ENCODE measurements around the gene ENAH.
A peak's percentile ranks its signal among the peaks of the same experiment; 100 is the strongest.

Gene ENAH

GRCh38 chr1:225674381-225674780, 21.5 kb upstream of the ENAH start:
- Histone ChIP-seq H3K4me1 (ENCODE audit: control insufficient read depth, insufficient read depth, low read length, poor library complexity, severe bottlenecking) (no peaks in the 10 kb centered on the region), H3K36me3 (ENCODE audit: control insufficient read depth, insufficient read depth, low read length) (no peaks in the 10 kb centered on the region), H3K4me3 (ENCODE audit: extremely low read depth, insufficient read depth, low read length, poor library complexity, severe bottlenecking) (no peak overlapping the region), H3K27ac (ENCODE audit: low read depth, low read length, severe bottlenecking) (no peak overlapping the region), H3K9me3 (ENCODE audit: control insufficient read depth, low read length) (no peaks in the 10 kb centered on the region)
- WGBS, 2 experiments (ENCODE audit: insufficient coverage in 2 of 2), result 100% methylated on average over 1 of the region's 2 CpGs; no CpG with 5 or more reads in 1 of the 2 experiments

GRCh38 chr1:225670806-225671733, 18.1 kb upstream of the ENAH start:
- Histone ChIP-seq H3K4me1 (ENCODE audit: control insufficient read depth, insufficient read depth, low read length, poor library complexity, severe bottlenecking) (no peaks in the 10 kb centered on the region), H3K4me3 (ENCODE audit: extremely low read depth, insufficient read depth, low read length, poor library complexity, severe bottlenecking) (no peak overlapping the region), H3K9me3 (ENCODE audit: control insufficient read depth, low read length) (no peaks in the 10 kb centered on the region), H3K36me3 (ENCODE audit: control insufficient read depth, insufficient read depth, low read length) (no peaks in the 10 kb centered on the region), H3K27ac (ENCODE audit: low read depth, low read length, severe bottlenecking) (no peak overlapping the region)
- WGBS, 2 experiments (ENCODE audit: insufficient coverage in 2 of 2), result 87 to 88% methylated on average over 3 of the region's 4 CpGs

- no peaks in the 10 kb centered on the region for H3K36me3 ChIP-seq (ENCODE audit: control insufficient read depth, insufficient read depth, low read length)
- no peaks in the 10 kb centered on the region for H3K4me1 ChIP-seq (ENCODE audit: control insufficient read depth, insufficient read depth, low read length, poor library complexity, severe bottlenecking)
- 92 to 100% methylated on average over 3 to 4 of the region's 7 CpGs for WGBS, 2 experiments (ENCODE audit: insufficient coverage in 2 of 2)
- H3K27ac ChIP-seq (ENCODE audit: low read depth, low read length, severe bottlenecking), result no peak overlapping the region
- H3K9me3 ChIP-seq (ENCODE audit: control insufficient read depth, low read length), result no peaks in the 10 kb centered on the region
- H3K4me3 ChIP-seq (ENCODE audit: extremely low read depth, insufficient read depth, low read length, poor library complexity, severe bottlenecking), result no peak overlapping the region
Measured at GRCh38 chr1:225670356-225670755, 17.4 kb upstream of the ENAH start.

GRCh38 chr1:225668222-225668621, 15.3 kb upstream of the ENAH start:
- H3K9me3 ChIP-seq (ENCODE audit: control insufficient read depth, low read length), result no peaks in the 10 kb centered on the region
- no CpG with 5 or more reads among the region's 1 CpG for WGBS, 2 experiments (ENCODE audit: insufficient coverage in 2 of 2)
- H3K36me3 ChIP-seq (ENCODE audit: control insufficient read depth, insufficient read depth, low read length), result no peaks in the 10 kb centered on the region
- H3K4me1 ChIP-seq (ENCODE audit: control insufficient read depth, insufficient read depth, low read length, poor library complexity, severe bottlenecking), result no peaks in the 10 kb centered on the region
- no peak overlapping the region for H3K27ac ChIP-seq (ENCODE audit: low read depth, low read length, severe bottlenecking)
- no peak overlapping the region for H3K4me3 ChIP-seq (ENCODE audit: extremely low read depth, insufficient read depth, low read length, poor library complexity, severe bottlenecking)

GRCh38 chr1:225667362-225667761, 14.4 kb upstream of the ENAH start:
- Histone ChIP-seq H3K36me3 (ENCODE audit: control insufficient read depth, insufficient read depth, low read length) (no peaks in the 10 kb centered on the region), H3K27ac (ENCODE audit: low read depth, low read length, severe bottlenecking) (no peak overlapping the region), H3K4me1 (ENCODE audit: control insufficient read depth, insufficient read depth, low read length, poor library complexity, severe bottlenecking) (no peaks in the 10 kb centered on the region), H3K9me3 (ENCODE audit: control insufficient read depth, low read length) (no peaks in the 10 kb centered on the region), H3K4me3 (ENCODE audit: extremely low read depth, insufficient read depth, low read length, poor library complexity, severe bottlenecking) (no peak overlapping the region)
- 92 to 100% methylated on average over 1 to 2 of the region's 4 CpGs for WGBS, 2 experiments (ENCODE audit: insufficient coverage in 2 of 2)

- Histone ChIP-seq H3K27ac (ENCODE audit: low read depth, low read length, severe bottlenecking) (no peak overlapping the region), H3K4me3 (ENCODE audit: extremely low read depth, insufficient read depth, low read length, poor library complexity, severe bottlenecking) (no peak overlapping the region), H3K4me1 (ENCODE audit: control insufficient read depth, insufficient read depth, low read length, poor library complexity, severe bottlenecking) (no peaks in the 10 kb centered on the region), H3K36me3 (ENCODE audit: control insufficient read depth, insufficient read depth, low read length) (no peaks in the 10 kb centered on the region), H3K9me3 (ENCODE audit: control insufficient read depth, low read length) (no peaks in the 10 kb centered on the region)
- 89 to 100% methylated on average over 3 to 4 of the region's 4 CpGs for WGBS, 2 experiments (ENCODE audit: insufficient coverage in 2 of 2)
Measured at GRCh38 chr1:225666495-225666894, 13.6 kb upstream of the ENAH start.

- no peaks in the 10 kb centered on the region for H3K9me3 ChIP-seq (ENCODE audit: control insufficient read depth, low read length)
- H3K4me3 ChIP-seq (ENCODE audit: extremely low read depth, insufficient read depth, low read length, poor library complexity, severe bottlenecking), result no peak overlapping the region
- WGBS, 2 experiments (ENCODE audit: insufficient coverage in 2 of 2), result 80 to 88% methylated on average over 1 of the region's 2 CpGs
- no peak overlapping the region for H3K27ac ChIP-seq (ENCODE audit: low read depth, low read length, severe bottlenecking)
- H3K36me3 ChIP-seq (ENCODE audit: control insufficient read depth, insufficient read depth, low read length), result no peaks in the 10 kb centered on the region
- H3K4me1 ChIP-seq (ENCODE audit: control insufficient read depth, insufficient read depth, low read length, poor library complexity, severe bottlenecking), result no peaks in the 10 kb centered on the region
Measured at GRCh38 chr1:225664762-225665161, 11.8 kb upstream of the ENAH start.

GRCh38 chr1:225662155-225662554, 9.2 kb upstream of the ENAH start:
- Histone ChIP-seq H3K9me3 (ENCODE audit: control insufficient read depth, low read length) (no peaks in the 10 kb centered on the region), H3K36me3 (ENCODE audit: control insufficient read depth, insufficient read depth, low read length) (no peaks in the 10 kb centered on the region), H3K4me3 (ENCODE audit: extremely low read depth, insufficient read depth, low read length, poor library complexity, severe bottlenecking) (no peak overlapping the region), H3K27ac (ENCODE audit: low read depth, low read length, severe bottlenecking) (no peak overlapping the region), H3K4me1 (ENCODE audit: control insufficient read depth, insufficient read depth, low read length, poor library complexity, severe bottlenecking) (peaks cover 7% of the 10 kb centered on the region)
- 94% methylated on average over 2 of the region's 2 CpGs; no CpG with 5 or more reads in 1 of the 2 experiments for whole genome bisulfite sequencing, 2 experiments (ENCODE audit: insufficient coverage in 2 of 2)

GRCh38 chr1:225660544-225660946, 7.6 kb upstream of the ENAH start:
- no peak overlapping the region for H3K4me3 ChIP-seq (ENCODE audit: extremely low read depth, insufficient read depth, low read length, poor library complexity, severe bottlenecking)
- no peaks in the 10 kb centered on the region for H3K9me3 ChIP-seq (ENCODE audit: control insufficient read depth, low read length)
- H3K4me1 ChIP-seq (ENCODE audit: control insufficient read depth, insufficient read depth, low read length, poor library complexity, severe bottlenecking), result peaks cover 22% of the 10 kb centered on the region
- H3K36me3 ChIP-seq (ENCODE audit: control insufficient read depth, insufficient read depth, low read length), result no peaks in the 10 kb centered on the region
- no CpG with 5 or more reads among the region's 1 CpG for WGBS, 2 experiments (ENCODE audit: insufficient coverage in 2 of 2)
- H3K27ac ChIP-seq (ENCODE audit: low read depth, low read length, severe bottlenecking), result no peak overlapping the region

GRCh38 chr1:225658041-225658440, 5.1 kb upstream of the ENAH start:
- no CpG with 5 or more reads among the region's 2 CpGs for WGBS, 2 experiments (ENCODE audit: insufficient coverage in 2 of 2)
- Histone ChIP-seq H3K27ac (ENCODE audit: low read depth, low read length, severe bottlenecking) (peak overlapping the region; percentile 20), H3K4me1 (ENCODE audit: control insufficient read depth, insufficient read depth, low read length, poor library complexity, severe bottlenecking) (peaks cover 32% of the 10 kb centered on the region), H3K36me3 (ENCODE audit: control insufficient read depth, insufficient read depth, low read length) (no peaks in the 10 kb centered on the region), H3K9me3 (ENCODE audit: control insufficient read depth, low read length) (no peaks in the 10 kb centered on the region), H3K4me3 (ENCODE audit: extremely low read depth, insufficient read depth, low read length, poor library complexity, severe bottlenecking) (no peak overlapping the region)

- H3K36me3 ChIP-seq (ENCODE audit: control insufficient read depth, insufficient read depth, low read length), result no peaks in the 10 kb centered on the region
- H3K4me3 ChIP-seq (ENCODE audit: extremely low read depth, insufficient read depth, low read length, poor library complexity, severe bottlenecking), result no peak overlapping the region
- WGBS, 2 experiments (ENCODE audit: insufficient coverage in 2 of 2), result 89 to 90% methylated on average over 4 of the region's 7 CpGs
- H3K4me1 ChIP-seq (ENCODE audit: control insufficient read depth, insufficient read depth, low read length, poor library complexity, severe bottlenecking), result peaks cover 32% of the 10 kb centered on the region
- H3K9me3 ChIP-seq (ENCODE audit: control insufficient read depth, low read length), result no peaks in the 10 kb centered on the region
- H3K27ac ChIP-seq (ENCODE audit: low read depth, low read length, severe bottlenecking), result peak overlapping the region; percentile 20
Measured at GRCh38 chr1:225657462-225657989, 4.6 kb upstream of the ENAH start.

Data from mesodermal cell (in vitro differentiated cells).